Measurements from ENCODE around the gene GGT7.

Gene GGT7

GRCh38 chr20:34859826-34860545 is 12.7 kb downstream of the GGT7 start:
- TF ChIP-seq CTCF (IDR thresholded peaks at IDR 0.05; ENCODE audit: low read depth, low read length), result no peak
- no peak overlapping the region for H3K4me3 ChIP-seq (ENCODE audit: low read depth, low read length)

- no peak for TF ChIP-seq CTCF (IDR thresholded peaks at IDR 0.05; ENCODE audit: low read depth, low read length)
- no peak overlapping the region for H3K4me3 ChIP-seq (ENCODE audit: low read depth, low read length)
These were observed 13.3 kb downstream of the GGT7 start for GRCh38 chr20:34859367-34859766.

- TF ChIP-seq CTCF (IDR thresholded peaks at IDR 0.05; ENCODE audit: low read depth, low read length), result no peak
- no peak overlapping the region for H3K4me3 ChIP-seq (ENCODE audit: low read depth, low read length)
These were observed 20.4 kb downstream of the GGT7 start for GRCh38 chr20:34852298-34852697.

GRCh38 chr20:34850969-34851368 is 21.7 kb downstream of the GGT7 start:
- no peak overlapping the region for H3K4me3 ChIP-seq (ENCODE audit: low read depth, low read length)
- TF ChIP-seq CTCF (IDR thresholded peaks at IDR 0.05; ENCODE audit: low read depth, low read length), result no peak

DNA sequence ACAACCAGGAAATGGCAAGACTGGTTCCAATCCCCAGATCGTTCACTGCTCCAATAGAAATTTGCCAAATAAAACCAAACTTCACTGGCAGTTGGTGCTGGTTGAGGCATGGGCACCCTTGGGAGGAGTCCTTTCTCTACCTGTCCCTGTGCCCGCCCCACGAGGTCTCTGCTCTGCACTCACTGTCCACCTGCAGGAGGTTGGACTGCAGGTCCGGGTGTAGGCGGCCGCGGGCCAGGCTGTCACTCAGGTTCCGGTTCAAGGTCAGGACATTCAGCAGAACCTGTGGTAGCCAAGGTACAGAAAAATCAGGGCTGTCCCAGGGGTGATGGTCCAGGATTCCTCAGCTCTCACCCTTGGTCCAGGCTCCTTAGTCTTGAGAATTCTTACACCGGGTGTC is 22.9 kb downstream of the GGT7 start:
- no peak for TF ChIP-seq CTCF (IDR thresholded peaks at IDR 0.05; ENCODE audit: low read depth, low read length)
- H3K4me3 ChIP-seq (ENCODE audit: low read depth, low read length), result no peak overlapping the region

- no peak for TF ChIP-seq CTCF (IDR thresholded peaks at IDR 0.05; ENCODE audit: low read depth, low read length)
- H3K4me3 ChIP-seq (ENCODE audit: low read depth, low read length), result no peak overlapping the region
These were observed 24.1 kb downstream of the GGT7 start for GRCh38 chr20:34848597-34848996.

GRCh38 chr20:34843421-34843820 is 29.2 kb downstream of the GGT7 start:
- TF ChIP-seq CTCF (IDR thresholded peaks at IDR 0.05; ENCODE audit: low read depth, low read length), result no peak
- H3K4me3 ChIP-seq (ENCODE audit: low read depth, low read length), result no peak overlapping the region

Data from WI38 (cell line).